Renal cortex interstitium (tissue), 15 donors: ENCODE data around the gene GAGE10. TPM values are rescaled to one million over a fixed set of nuclear protein-coding genes. Genes with fewer than 3 reads are reported as not detected.

Experiments used
- DNase-seq, 11 donors: peaks; one replicate each; pipeline ENCODE4 v3.0.0-alpha.2; 2013; ENCODE audit warnings: low read depth in 9 of 11, low spot score in 4 of 11; ENCODE audit errors: extremely low read depth in 1 of 11
- long read RNA-seq, 16 experiments: transcript quantifications; one replicate each; lab custom pipeline, GENCODE V29; 2026
- polyA plus RNA-seq, 3 donors: library from polyadenylated mRNA; unstranded; fragments of 120-200 nt; gene quantifications; one replicate each; pipeline ENCODE4 v1.2.1, GENCODE V29; 2013; ENCODE audit not compliant: insufficient read length in 3 of 3

Gene GAGE10
- under 1 TPM in 1 of 3 donors, not detected in 2; 0.44 TPM for polyA plus RNA-seq
- long read RNA-seq, donor 1: 0 reads
- long read RNA-seq, donor 2: 0 reads
- long read RNA-seq, donor 3: 0 reads
- long read RNA-seq, donor 4: 0 reads
- long read RNA-seq, donor 5: 0 reads
- long read RNA-seq, donor 6: 0 reads
- long read RNA-seq, donor 7: 0 reads
- long read RNA-seq, donor 8: 0 reads
- long read RNA-seq, donor 9: 0 reads
- long read RNA-seq, donor 10: 0 reads
- long read RNA-seq, donor 11: 0 reads
- long read RNA-seq, donor 12: 0 reads
- long read RNA-seq, donor 13: 0 reads
- long read RNA-seq, donor 14: 0 reads
- long read RNA-seq, donor 15: 0 reads
- long read RNA-seq, donor 16: 0 reads

- no peak for DNase-seq
These were observed at the start of gene GAGE10 for GRCh38 chrX:49303346-49303745. GAGE10 (plus strand) TSS chrX:49303646; CDS start chrX:49304860, 1,214 bp downstream.

DNA sequence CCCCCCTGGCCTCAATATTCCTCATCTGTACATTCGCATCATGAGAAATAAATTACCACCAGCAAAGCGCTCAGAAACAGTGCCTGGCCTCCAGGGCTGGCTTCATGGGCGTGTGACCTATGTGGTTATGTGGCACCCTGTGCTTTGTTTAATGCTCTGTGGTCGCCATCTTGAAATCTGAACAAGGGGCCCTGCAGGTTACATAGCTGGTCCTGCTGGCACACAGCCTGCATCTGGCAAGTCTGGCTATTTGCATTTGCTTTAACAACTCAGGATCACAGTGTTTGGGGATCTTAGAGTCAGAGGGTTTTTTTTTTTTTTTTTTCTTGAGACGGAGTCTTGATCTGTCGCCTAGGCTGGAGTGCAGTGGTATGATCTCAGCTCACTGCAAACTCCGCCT, 48.8 kb upstream of the GAGE10 start:
- DNase-seq: no peak

GRCh38 chrX:49256268-49256995, 47.0 kb upstream of the GAGE10 start:
- no peak for DNase-seq

DNA sequence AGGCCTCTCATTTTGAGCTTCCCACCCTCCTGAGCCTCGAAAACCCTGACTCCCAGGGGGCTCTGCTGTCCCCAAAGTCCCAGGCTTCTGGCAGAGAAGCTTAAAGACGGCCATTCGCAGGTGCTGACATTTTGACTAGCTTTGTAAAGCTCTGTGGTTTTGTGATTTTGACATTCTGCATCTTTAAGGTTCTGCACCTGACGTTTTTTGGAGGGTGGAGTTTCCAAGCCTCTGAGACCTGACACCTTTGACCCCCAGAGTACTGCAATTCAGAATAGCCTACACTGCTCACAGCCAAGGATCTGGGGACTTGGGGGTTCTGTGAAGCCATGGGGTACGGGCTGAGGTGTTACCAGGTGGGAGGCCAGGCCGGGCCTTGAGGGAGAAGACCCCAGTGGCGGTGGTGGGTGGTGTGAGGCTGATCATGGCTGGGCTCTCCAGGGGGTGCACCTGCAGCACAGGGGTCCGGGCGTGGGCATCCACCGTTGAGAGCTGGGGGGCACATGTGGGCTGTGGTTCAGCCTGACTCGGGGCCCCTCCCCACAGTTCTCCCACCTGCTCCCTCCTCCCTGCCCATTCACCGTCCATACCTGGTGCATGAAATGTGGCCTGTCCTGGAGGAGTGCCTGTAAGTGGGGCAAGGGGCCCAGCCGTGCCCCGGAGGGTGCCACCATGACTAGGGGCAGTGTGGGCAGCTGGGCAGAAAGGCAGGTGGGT, 46.2 kb upstream of the GAGE10 start:
- no peak for DNase-seq

DNA sequence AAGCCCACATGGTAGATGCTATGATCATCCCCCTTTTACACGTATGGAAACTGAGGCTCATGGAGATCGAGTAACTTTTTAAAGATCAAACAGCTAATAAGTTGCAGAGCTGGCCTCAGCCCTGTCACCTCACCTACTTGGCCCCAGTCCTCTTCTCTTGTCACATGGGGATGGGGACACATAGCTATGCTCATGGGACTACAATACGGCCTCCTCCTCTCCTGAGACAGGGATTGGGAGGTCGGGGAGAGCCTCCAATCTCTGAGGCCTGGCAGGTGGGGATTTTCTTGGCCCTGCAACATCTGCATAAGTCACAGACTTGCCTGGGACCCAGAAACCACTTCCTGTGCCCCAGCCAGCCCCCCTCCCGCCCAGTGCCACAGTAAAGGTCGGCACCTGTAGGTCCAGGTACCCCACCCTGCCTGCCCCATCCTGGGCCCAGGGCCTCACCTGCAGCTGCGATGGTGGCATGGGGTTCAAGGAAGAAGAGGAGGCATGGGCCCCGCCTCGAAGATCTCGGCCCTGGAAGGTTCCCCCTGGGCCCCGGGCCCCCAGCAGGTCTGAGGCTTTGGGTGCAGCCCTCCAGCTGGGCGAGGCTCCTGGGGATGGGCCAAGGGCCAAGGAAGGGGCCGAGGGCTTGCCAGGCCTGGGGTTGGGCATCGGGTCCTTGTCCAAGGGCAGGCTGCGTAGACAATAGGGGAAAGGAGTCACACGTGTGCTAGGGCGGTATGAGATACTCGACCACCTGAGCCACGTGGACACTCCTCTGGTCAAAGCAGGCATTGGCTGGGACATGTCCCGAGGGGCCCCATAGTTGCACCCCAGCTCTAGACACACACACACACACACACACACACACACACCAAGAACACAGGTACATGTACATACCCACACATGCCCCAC, 45.3 kb upstream of the GAGE10 start:
- no peak for DNase-seq

- no peak for DNase-seq
These were observed 44.7 kb upstream of the GAGE10 start for GRCh38 chrX:49258749-49259124.

DNA sequence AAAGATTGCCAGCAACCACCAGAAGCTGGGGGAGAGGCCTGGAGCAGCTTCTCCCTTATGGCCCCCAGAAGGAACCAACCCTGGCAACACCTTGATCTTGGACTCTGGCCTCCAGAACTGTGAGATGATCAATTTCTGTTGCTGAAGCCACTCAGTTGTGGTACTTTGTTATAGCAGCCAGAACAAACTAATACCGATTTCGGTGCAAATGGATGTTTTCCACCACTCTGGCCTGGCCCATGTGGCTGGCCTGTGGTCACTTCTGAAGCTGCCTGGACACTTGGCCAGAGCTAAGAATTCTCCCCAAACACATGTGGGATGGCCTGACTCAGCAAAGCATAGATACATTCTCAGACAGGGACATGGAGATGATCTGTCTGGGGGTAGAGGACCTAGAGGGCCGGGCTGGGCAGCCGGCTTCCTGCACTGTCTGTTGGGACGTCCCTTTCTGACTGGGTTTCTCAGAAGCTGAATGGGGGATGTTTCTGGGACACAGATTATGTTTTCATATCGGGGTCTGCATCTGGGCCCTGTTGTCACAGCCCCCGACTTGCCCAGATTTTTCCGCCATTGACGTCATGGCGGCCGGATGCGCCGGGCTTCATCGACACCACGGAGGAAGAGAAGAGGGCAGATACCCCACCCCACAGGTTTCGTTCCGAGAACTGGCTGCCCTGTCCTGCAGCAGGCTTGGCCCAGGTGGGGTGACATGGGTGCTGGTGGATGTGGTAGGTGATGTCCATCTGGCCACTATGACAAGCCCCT, 43.0 kb upstream of the GAGE10 start:
- no peak for DNase-seq

DNA sequence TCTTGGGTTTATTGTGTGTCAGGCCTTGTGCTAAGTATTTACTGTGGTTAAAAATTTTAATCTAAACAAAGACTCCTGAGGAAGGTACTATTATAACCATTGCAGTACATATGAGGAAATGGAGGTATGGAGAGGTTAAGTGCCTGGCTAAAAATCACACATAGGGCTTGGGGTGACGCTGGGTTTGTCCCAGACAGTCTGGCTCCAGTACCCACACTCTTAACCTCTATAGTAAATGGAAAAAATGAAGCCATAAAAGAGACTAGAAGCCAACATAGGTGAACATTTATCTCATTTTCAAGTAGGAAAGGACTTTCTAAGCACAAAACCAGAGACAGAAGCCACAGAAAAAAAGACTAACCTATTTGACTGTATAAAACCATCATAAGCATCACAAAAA, 40.8 kb upstream of the GAGE10 start:
- DNase-seq: no peak

DNA sequence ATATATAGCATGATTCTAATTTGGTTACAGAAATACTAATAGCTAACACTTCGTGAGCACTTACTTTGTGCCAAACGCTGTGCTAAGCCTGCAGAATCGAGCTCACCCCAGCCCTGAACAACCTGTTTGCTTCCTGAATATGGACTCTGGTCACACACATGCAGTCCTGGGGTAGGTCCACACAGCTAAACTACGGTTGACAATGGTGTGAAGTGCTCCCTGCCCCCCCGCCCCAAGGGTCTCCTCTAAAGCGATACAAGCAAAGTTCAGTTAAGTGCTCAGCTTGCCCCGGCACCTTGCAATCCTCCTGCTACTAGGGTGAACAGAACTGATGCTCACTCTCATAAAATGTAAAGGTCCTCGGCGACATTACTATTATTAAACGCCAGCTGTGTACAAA, 39.8 kb upstream of the GAGE10 start:
- DNase-seq: no peak

GRCh38 chrX:49264460-49264859, 39.0 kb upstream of the GAGE10 start, which contains the start of gene FOXP3:
FOXP3 (minus strand) TSS chrX:49264710; CDS start chrX:49258505, 6,205 bp downstream.
- DNase-seq: no peak

GRCh38 chrX:49266523-49267445, 36.7 kb upstream of the GAGE10 start:
- no peak for DNase-seq

- no peak for DNase-seq
These were observed 34.8 kb upstream of the GAGE10 start for GRCh38 chrX:49268702-49269009.

GRCh38 chrX:49269010-49269766, 34.3 kb upstream of the GAGE10 start:
- DNase-seq: peak; percentile 82 to 95 (median 91)

GRCh38 chrX:49269767-49270248, 33.6 kb upstream of the GAGE10 start, which contains the start of gene PPP1R3F:
PPP1R3F (plus strand) TSS chrX:49269793; CDS start chrX:49269870, 77 bp downstream.
- DNase-seq: no peak

DNA sequence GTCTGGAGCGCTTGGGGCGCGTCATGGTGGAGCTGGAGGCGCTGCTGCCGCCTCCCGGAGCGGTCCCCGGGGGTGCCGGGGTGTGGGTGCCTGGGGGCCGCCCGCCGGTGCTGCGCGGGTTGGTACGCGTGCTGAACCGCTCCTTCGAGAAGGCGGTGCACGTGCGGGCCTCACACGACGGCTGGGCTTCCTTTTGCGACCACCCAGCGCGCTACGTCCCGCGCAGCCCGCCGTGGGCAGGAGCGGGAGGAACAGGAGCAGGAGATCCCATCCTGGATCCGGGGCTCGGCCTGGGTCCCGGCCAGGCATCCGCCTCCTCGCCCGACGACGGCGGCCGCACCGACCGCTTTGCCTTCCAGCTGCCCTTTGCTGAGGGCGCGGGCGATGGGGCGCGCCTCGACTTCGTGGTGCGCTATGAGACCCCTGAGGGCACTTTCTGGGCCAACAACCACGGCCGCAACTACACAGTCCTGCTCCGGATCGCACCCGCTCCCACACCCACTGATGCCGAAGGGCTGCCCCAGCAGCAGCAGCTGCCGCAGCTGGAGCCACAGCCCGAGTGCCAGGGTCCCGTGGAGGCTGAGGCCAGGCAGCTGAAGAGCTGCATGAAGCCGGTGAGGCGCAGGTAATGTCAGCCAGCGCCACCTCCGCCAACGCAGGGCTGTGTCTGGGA, 33.1 kb upstream of the GAGE10 start:
- DNase-seq: no peak

GRCh38 chrX:49271341-49271740, 32.1 kb upstream of the GAGE10 start:
- no peak for DNase-seq
